Liver (tissue), 9 donors: ENCODE measurements around the gene COMTD1. TPM values are rescaled to one million over a fixed set of nuclear protein-coding genes. Genes with fewer than 3 reads are reported as not detected.
"Not testable (repeated sequence)": the region's sequence is repeated elsewhere in the genome, so short reads cannot be mapped to it uniquely, and the experiment has no call there.

Experiments used
- DNase-seq: peaks from one replicate; pipeline ENCODE4 v3.0.0-alpha.2; 2017; ENCODE audit warnings: low spot score
- H3K27ac ChIP-seq, 2 donors: one replicate each; pipeline ENCODE4 v1.7.0; 2013; ENCODE audit warnings: inconsistent platforms in 2 of 2, low read length in 2 of 2, control low read depth in 1 of 2, low read depth in 1 of 2, mild to moderate bottlenecking in 1 of 2
- H3K27me3 ChIP-seq, 4 donors: one replicate each; pipeline versions ENCODE4 v1.6.1 to v1.7.0; 2013; ENCODE audit warnings: low read length in 3 of 4, inconsistent platforms in 1 of 4, mild to moderate bottlenecking in 1 of 4, moderate library complexity in 1 of 4; ENCODE audit not compliant: control insufficient read depth in 4 of 4, insufficient read depth in 4 of 4
- H3K36me3 ChIP-seq, 4 donors: one replicate each; pipeline versions ENCODE4 v1.6.1 to v1.7.0; 2013; ENCODE audit warnings: low read length in 3 of 4, mild to moderate bottlenecking in 3 of 4, low read depth in 1 of 4, moderate library complexity in 1 of 4; ENCODE audit not compliant: control insufficient read depth in 4 of 4, insufficient read depth in 3 of 4
- H3K4me1 ChIP-seq, 4 donors: one replicate each; pipeline versions ENCODE4 v1.6.1 to v1.7.0; 2013; ENCODE audit warnings: low read length in 3 of 4, mild to moderate bottlenecking in 3 of 4, moderate library complexity in 1 of 4; ENCODE audit not compliant: control insufficient read depth in 4 of 4, insufficient read depth in 4 of 4
- H3K4me3 ChIP-seq, 3 donors: one replicate each; pipeline versions ENCODE4 v1.6.1 to v1.7.0; 2013; ENCODE audit warnings: low read length in 3 of 3, control low read depth in 1 of 3, low read depth in 1 of 3, mild to moderate bottlenecking in 1 of 3
- H3K9ac ChIP-seq, 2 donors: one replicate each; pipeline ENCODE4 v1.7.0; 2013; ENCODE audit warnings: low read length in 2 of 2, mild to moderate bottlenecking in 2 of 2, moderate library complexity in 2 of 2, control low read depth in 1 of 2, low read depth in 1 of 2
- H3K9me3 ChIP-seq, 4 donors: one replicate each; pipeline versions ENCODE4 v1.6.1 to v1.7.0; 2013; ENCODE audit warnings: low read length in 3 of 4; ENCODE audit not compliant: control insufficient read depth in 4 of 4
- ATF3 ChIP-seq: IDR thresholded peaks from 2 replicates; pipeline ENCODE4 v1.6.1; 2016; ENCODE audit warnings: antibody characterized with exemption
- EGR1 ChIP-seq, 2 donors: IDR thresholded peaks; 2 replicates each; pipeline ENCODE4 v1.6.1; 2016 to 2018; ENCODE audit warnings: antibody characterized with exemption in 2 of 2, low read depth in 2 of 2
- FOXA1 ChIP-seq: IDR thresholded peaks from 2 replicates; pipeline ENCODE4 v1.6.1; 2016; ENCODE audit warnings: antibody characterized with exemption
- FOXA2 ChIP-seq: IDR thresholded peaks from 2 replicates; pipeline ENCODE4 v1.6.1; 2016; ENCODE audit warnings: antibody characterized with exemption
- GABPA ChIP-seq, 2 donors: IDR thresholded peaks in 1 of 2; conservative IDR thresholded peaks in 1 of 2; 2 replicates each; pipeline ENCODE4 v1.6.1; 2016; ENCODE audit warnings: antibody characterized with exemption in 2 of 2, mild to moderate bottlenecking in 1 of 2, moderate library complexity in 1 of 2
- HNF4A ChIP-seq, 2 donors: conservative IDR thresholded peaks; 2 replicates each; pipeline ENCODE4 v1.6.1; 2016; ENCODE audit warnings: antibody characterized with exemption in 2 of 2, mild to moderate bottlenecking in 2 of 2
- HNF4G ChIP-seq: IDR thresholded peaks from 2 replicates; pipeline ENCODE4 v1.6.1; 2016; ENCODE audit warnings: antibody characterized with exemption
- JUND ChIP-seq, 2 donors: IDR thresholded peaks; 2 replicates each; pipeline ENCODE4 v1.6.1; 2016; ENCODE audit warnings: antibody characterized with exemption in 2 of 2
- MAX ChIP-seq: IDR thresholded peaks from 2 replicates; pipeline ENCODE4 v1.6.1; 2016; ENCODE audit warnings: antibody characterized with exemption
- NR2F2 ChIP-seq: IDR thresholded peaks from 2 replicates; pipeline ENCODE4 v1.6.1; 2016; ENCODE audit warnings: antibody characterized with exemption
- RXRA ChIP-seq, 2 donors: IDR thresholded peaks; 2 replicates each; pipeline ENCODE4 v1.6.1; 2017 to 2018; ENCODE audit warnings: antibody characterized with exemption in 2 of 2, mild to moderate bottlenecking in 1 of 2
- SP1 ChIP-seq: IDR thresholded peaks from 2 replicates; pipeline ENCODE4 v1.6.1; 2018; ENCODE audit warnings: antibody characterized with exemption, mild to moderate bottlenecking
- TAF1 ChIP-seq: conservative IDR thresholded peaks from 2 replicates; pipeline ENCODE4 v1.6.1; 2016; ENCODE audit warnings: antibody characterized with exemption, mild to moderate bottlenecking
- YY1 ChIP-seq: IDR thresholded peaks from 2 replicates; pipeline ENCODE4 v1.6.1; 2016; ENCODE audit warnings: antibody characterized with exemption, mild to moderate bottlenecking
- WGBS: extraction: QIAGEN DNeasy Blood & Tissue Kit; methylation state at CpG from one replicate; pipeline ENCODE4 v1.1.7; 2013; 5-methylcytosine and 5-hydroxymethylcytosine counted together
- polyA plus RNA-seq, 2 donors: library from polyadenylated mRNA; stranded (reverse) in 1 of 2; unstranded in 1 of 2; fragments of 200-250 nt in 1 of 2; fragments of >200 nt in 1 of 2; fragmentation: Nextera tagmentation in 1 of 2; extraction: Ambion mirVana in 1 of 2; gene quantifications; one replicate each; pipeline versions ENCODE4 v1.2.1 to v1.2.3, GENCODE V29; 2013 to 2015
- total RNA-seq, 2 donors: library from RNA; depleted of rRNA; stranded (reverse); fragments of >200 nt; gene quantifications; one replicate each; pipeline ENCODE4 v1.2.3, GENCODE V29; 2014
- TF ChIP-seq, protein P1 (sequence below): IDR thresholded peaks from 2 replicates; pipeline ENCODE4 v1.6.1; 2016; ENCODE audit warnings: antibody characterized with exemption
- TF ChIP-seq, protein P2 (sequence below): fragments of 150-350 bp; IDR thresholded peaks from 2 replicates; pipeline ENCODE4 v1.5.1; 2017; ENCODE audit warnings: improper control_type of control experiment, low read depth, low read length; ENCODE audit not compliant: missing input control
- donor health status: healthy.
- donor health status: healthy.
- donor health status: healthy.
- donor health status: healthy.
- donor health status: healthy.

COMTD1 gene
- total and polyA plus RNA-seq, 4 donors: 6.5 to 44.2 (median 26.5) TPM

- no peak overlapping the region for H3K9ac ChIP-seq
- peaks cover 3 to 7% (median 5%) of the 10 kb centered on the region in 4 donors for H3K4me1 ChIP-seq
- TF ChIP-seq MAX (no peak), EGR1 (IDR thresholded peaks at IDR 0.05; ENCODE audit: low read depth in 2 of 2) (no peak), TAF1 (no peak), FOXA1 (no peak), FOXA2 (no peak), YY1 (no peak)
- TF ChIP-seq, protein P1, sequence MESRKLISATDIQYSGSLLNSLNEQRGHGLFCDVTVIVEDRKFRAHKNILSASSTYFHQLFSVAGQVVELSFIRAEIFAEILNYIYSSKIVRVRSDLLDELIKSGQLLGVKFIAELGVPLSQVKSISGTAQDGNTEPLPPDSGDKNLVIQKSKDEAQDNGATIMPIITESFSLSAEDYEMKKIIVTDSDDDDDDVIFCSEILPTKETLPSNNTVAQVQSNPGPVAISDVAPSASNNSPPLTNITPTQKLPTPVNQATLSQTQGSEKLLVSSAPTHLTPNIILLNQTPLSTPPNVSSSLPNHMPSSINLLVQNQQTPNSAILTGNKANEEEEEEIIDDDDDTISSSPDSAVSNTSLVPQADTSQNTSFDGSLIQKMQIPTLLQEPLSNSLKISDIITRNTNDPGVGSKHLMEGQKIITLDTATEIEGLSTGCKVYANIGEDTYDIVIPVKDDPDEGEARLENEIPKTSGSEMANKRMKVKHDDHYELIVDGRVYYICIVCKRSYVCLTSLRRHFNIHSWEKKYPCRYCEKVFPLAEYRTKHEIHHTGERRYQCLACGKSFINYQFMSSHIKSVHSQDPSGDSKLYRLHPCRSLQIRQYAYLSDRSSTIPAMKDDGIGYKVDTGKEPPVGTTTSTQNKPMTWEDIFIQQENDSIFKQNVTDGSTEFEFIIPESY: no peak
- H3K27me3 ChIP-seq: no peaks in the 10 kb centered on the region
- H3K27ac ChIP-seq: peak overlapping the region in 1 of 2 donors; percentile 35
- 93% methylated on average over 6 of the region's 6 CpGs for WGBS
- no peaks in the 10 kb centered on the region for H3K36me3 ChIP-seq
- DNase-seq: no peak
- no peaks in the 10 kb centered on the region for H3K9me3 ChIP-seq
- H3K4me3 ChIP-seq: no peak overlapping the region
These were observed 40.6 kb downstream of the COMTD1 start for GRCh38 chr10:75195035-75195763.

DNA sequence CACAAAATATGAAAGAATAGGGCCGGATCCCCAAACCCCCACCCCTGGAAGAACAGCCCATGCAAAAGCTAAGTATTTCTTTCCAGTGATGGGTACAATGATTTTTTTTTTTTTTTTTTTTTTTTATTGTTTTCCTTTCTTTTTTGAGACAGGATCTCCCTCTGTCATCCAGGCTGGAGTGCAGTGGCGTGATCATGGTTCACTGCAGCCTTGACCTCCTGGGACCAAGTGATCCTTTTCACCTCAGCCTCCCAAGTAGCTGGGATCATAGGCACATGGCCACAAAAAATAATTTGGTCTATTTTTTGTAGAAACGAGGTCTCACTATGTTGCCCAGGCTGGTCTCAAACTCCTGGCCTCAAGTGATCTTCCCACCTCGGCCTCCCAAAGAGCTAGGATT is 41.1 kb downstream of the COMTD1 start:
- H3K9ac ChIP-seq, H3K9me3 ChIP-seq, H3K4me3 ChIP-seq, H3K27me3 ChIP-seq, DNase-seq, H3K4me1 ChIP-seq, H3K27ac ChIP-seq, H3K36me3 ChIP-seq: not testable (repeated sequence)
- 97% methylated on average over 4 of the region's 4 CpGs for WGBS

DNA sequence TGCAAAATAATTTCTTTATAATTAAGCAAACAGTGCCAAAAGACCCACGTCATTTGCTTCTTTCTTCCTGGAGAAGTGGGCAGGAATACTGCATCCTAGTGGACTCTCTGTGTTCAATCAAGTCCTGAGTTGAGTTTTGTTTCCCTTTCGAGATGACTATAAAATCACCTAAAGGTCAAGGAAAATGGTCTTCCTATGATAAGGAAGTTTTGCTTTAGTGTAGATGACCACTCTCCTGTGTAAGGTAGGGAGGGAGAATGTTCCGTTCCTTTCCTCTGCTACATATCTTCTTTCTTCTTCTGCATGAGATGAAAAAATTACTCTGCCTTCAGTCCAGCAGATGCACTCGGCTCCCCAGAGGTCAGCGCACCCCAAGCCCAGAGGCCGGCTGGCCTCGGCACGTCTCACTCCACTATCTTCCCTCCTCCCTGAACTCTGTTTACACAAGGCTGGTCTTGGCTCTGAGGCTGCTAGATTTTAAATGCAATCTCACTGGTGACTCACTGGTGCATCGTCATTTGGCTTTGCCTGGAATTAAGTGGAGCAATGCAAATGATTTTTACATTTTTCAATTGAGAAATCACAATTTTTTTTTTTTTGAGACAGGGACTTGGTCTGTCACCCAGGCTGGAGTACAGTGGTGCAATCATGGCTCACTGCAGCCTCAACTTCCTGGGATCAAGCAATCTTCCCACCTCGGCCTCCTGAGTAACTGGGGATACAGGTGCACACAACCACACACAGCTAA is 43.8 kb downstream of the COMTD1 start:
- no peaks in the 10 kb centered on the region for H3K9me3 ChIP-seq
- no peaks in the 10 kb centered on the region for H3K27me3 ChIP-seq
- peak overlapping the region in 1 of 3 donors; percentile 51 for H3K4me3 ChIP-seq
- 31% methylated on average over 10 of the region's 10 CpGs for WGBS
- peak overlapping the region; percentile 51 to 67 for H3K27ac ChIP-seq
- no peak for DNase-seq
- no peak overlapping the region for H3K9ac ChIP-seq
- peaks cover 6 to 14% (median 8%) of the 10 kb centered on the region in 4 donors for H3K4me1 ChIP-seq
- H3K36me3 ChIP-seq: no peaks in the 10 kb centered on the region
- TF ChIP-seq ATF3: peak; percentile 94
- TF ChIP-seq RXRA (IDR thresholded peaks at IDR 0.05): peak; percentile 88 to 94
- TF ChIP-seq MAX: no peak
- TF ChIP-seq, protein P2, sequence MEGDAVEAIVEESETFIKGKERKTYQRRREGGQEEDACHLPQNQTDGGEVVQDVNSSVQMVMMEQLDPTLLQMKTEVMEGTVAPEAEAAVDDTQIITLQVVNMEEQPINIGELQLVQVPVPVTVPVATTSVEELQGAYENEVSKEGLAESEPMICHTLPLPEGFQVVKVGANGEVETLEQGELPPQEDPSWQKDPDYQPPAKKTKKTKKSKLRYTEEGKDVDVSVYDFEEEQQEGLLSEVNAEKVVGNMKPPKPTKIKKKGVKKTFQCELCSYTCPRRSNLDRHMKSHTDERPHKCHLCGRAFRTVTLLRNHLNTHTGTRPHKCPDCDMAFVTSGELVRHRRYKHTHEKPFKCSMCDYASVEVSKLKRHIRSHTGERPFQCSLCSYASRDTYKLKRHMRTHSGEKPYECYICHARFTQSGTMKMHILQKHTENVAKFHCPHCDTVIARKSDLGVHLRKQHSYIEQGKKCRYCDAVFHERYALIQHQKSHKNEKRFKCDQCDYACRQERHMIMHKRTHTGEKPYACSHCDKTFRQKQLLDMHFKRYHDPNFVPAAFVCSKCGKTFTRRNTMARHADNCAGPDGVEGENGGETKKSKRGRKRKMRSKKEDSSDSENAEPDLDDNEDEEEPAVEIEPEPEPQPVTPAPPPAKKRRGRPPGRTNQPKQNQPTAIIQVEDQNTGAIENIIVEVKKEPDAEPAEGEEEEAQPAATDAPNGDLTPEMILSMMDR: no peak
- TF ChIP-seq HNF4G: no peak
- TF ChIP-seq FOXA2: peak; percentile 98
- TF ChIP-seq EGR1 (IDR thresholded peaks at IDR 0.05; ENCODE audit: low read depth in 2 of 2): no peak
- TF ChIP-seq JUND (IDR thresholded peaks at IDR 0.05): peak; percentile 98 to 99
- TF ChIP-seq NR2F2: peak; percentile 95
- TF ChIP-seq, protein P1: peak; percentile 48
- TF ChIP-seq YY1: peak; percentile 65
- peak; percentile 72 for TF ChIP-seq SP1
- TF ChIP-seq GABPA (IDR thresholded peaks at IDR 0.05 in 1 of 2, conservative IDR thresholded peaks at IDR 0.05 in 1 of 2): no peak
- TF ChIP-seq FOXA1: peak; percentile 98
- peak; percentile 48 to 72 for TF ChIP-seq HNF4A (conservative IDR thresholded peaks at IDR 0.05)
- no peak for TF ChIP-seq TAF1
